A673 (cell line): ENCODE measurements around the gene FAM162B. TPM values are rescaled to one million over a fixed set of nuclear protein-coding genes. Genes with fewer than 3 reads are reported as not detected.

Experiments
- BruUV-seq: library from RNA; stranded (reverse); fragments of 400-500 nt; replicated peaks from 2 replicates; lab custom pipeline; 2021; lab: Mats Ljungman, UMichigan
- CTCF ChIA-PET: fragments of 300-600 bp; sonication (Branson Sonifier 250); formaldehyde crosslinking; loops from one replicate; lab custom pipeline; 2022; ENCODE audit warnings: antibody characterized with exemption; lab: Charles Lee
- POLR2A ChIA-PET: fragments of 300-600 bp; sonication (Branson Sonifier 250); formaldehyde crosslinking; loops from one replicate; lab custom pipeline; 2022; ENCODE audit warnings: antibody characterized with exemption; ENCODE audit not compliant: low non-redundant PET; lab: Charles Lee
- DNase-seq: peaks from one replicate; pipeline ENCODE4 v3.0.0-alpha.2; 2015; ENCODE audit warnings: low spot score
- H3K27ac ChIP-seq: fragments of 200-600 bp; sonication (generic); 2 replicates; pipeline ENCODE4 v1.5.1; 2016; ENCODE audit warnings: mixed run types, low read depth, mild to moderate bottlenecking, mixed read lengths, antibody characterized with exemption, low read length; ENCODE audit not compliant: poor library complexity, severe bottlenecking
- H3K27me3 ChIP-seq: fragments of 200-600 bp; sonication (generic); replicated peaks from 2 replicates; pipeline ENCODE4 v1.6.1; 2017; ENCODE audit warnings: mixed run types, low read depth, mild to moderate bottlenecking, mixed read lengths, antibody characterized with exemption, low read length; ENCODE audit not compliant: insufficient read depth, poor library complexity
- H3K36me3 ChIP-seq: fragments of 200-600 bp; sonication (generic); 2 replicates; pipeline ENCODE4 v1.6.1; 2016; ENCODE audit warnings: mixed run types, mild to moderate bottlenecking, mixed read lengths, antibody characterized with exemption, low read length; ENCODE audit not compliant: insufficient read depth, poor library complexity, severe bottlenecking
- H3K4me1 ChIP-seq: fragments of 200-600 bp; sonication (generic); 2 replicates; pipeline ENCODE4 v1.6.1; 2017; ENCODE audit warnings: mixed run types, mild to moderate bottlenecking, mixed read lengths, antibody characterized with exemption, low read length; ENCODE audit not compliant: insufficient read depth, poor library complexity, severe bottlenecking
- H3K4me3 ChIP-seq: fragments of 200-600 bp; sonication (generic); 2 replicates; pipeline ENCODE4 v1.5.1; 2016; ENCODE audit warnings: low read depth, mixed run types, mild to moderate bottlenecking, mixed read lengths, low read length; ENCODE audit not compliant: poor library complexity, severe bottlenecking
- H3K9me3 ChIP-seq: fragments of 200-600 bp; sonication (generic); 2 replicates; pipeline ENCODE4 v1.6.1; 2016; ENCODE audit warnings: mixed run types, low read depth, mild to moderate bottlenecking, mixed read lengths, antibody characterized with exemption, low read length; ENCODE audit not compliant: poor library complexity, severe bottlenecking
- CTCF ChIP-seq: fragments of 300-800, 200-600 bp; sonication (generic); conservative IDR thresholded peaks from 2 replicates; pipeline ENCODE4 v1.5.1; 2017; ENCODE audit warnings: low read depth, mild to moderate bottlenecking, antibody characterized with exemption, low read length, moderate library complexity, mixed read lengths
- EZH2 ChIP-seq: fragments of 200-600 bp; sonication (generic); IDR thresholded peaks from 2 replicates; pipeline ENCODE4 v1.6.1; 2017; ENCODE audit warnings: borderline replicate concordance, low read depth, mild to moderate bottlenecking, mixed read lengths, antibody characterized with exemption, low read length; ENCODE audit not compliant: poor library complexity, severe bottlenecking
- intact Hi-C: fragments of 100-400 bp; cut with micrococcal nuclease; formaldehyde crosslinking; loops from one replicate; pipeline ENCODE4 v1.10.0; 2022; ENCODE audit not compliant: unreplicated experiment
- total RNA-seq: library from RNA; stranded (reverse); gene quantifications from 2 replicates; pipeline ENCODE4 v1.2.3, GENCODE V29; 2021

Gene FAM162B
- total RNA-seq, 1 experiment from 2014 or later = 0.97 TPM

GRCh38 chr6:116772450-116772849 is 6.9 kb upstream of the FAM162B start:
- peaks cover 3% of the 10 kb centered on the region for H3K27me3 ChIP-seq
- CTCF ChIA-PET = no interaction called here

GRCh38 chr6:116767715-116768114 is 2.2 kb upstream of the FAM162B start:
- DNase-seq = no peak
- Histone ChIP-seq H3K27ac (no peak overlapping the region), H3K36me3 (no peaks in the 10 kb centered on the region), H3K4me3 (no peak overlapping the region), H3K27me3 (peaks cover under 1% of the 10 kb centered on the region), H3K4me1 (peaks cover 8% of the 10 kb centered on the region), H3K9me3 (no peaks in the 10 kb centered on the region)
- intact Hi-C loops = no loop called here
- ChIA-PET CTCF (no interaction called here), POLR2A (no interaction called here)
- BruUV-seq = no TSS peak
- TF ChIP-seq EZH2 (no peak), CTCF (no peak)

More at GRCh38 chr6:116772450-116772849, 6.9 kb upstream of the FAM162B start:
- intact Hi-C loops = no loop called here
- no peak overlapping the region for H3K4me3 ChIP-seq
- H3K36me3 ChIP-seq = no peaks in the 10 kb centered on the region
- no peak overlapping the region for H3K27ac ChIP-seq
- TF ChIP-seq CTCF = no peak
- no peak for TF ChIP-seq EZH2
- no peaks in the 10 kb centered on the region for H3K9me3 ChIP-seq
- BruUV-seq = no TSS peak
- H3K4me1 ChIP-seq = no peaks in the 10 kb centered on the region
- DNase-seq = no peak
- POLR2A ChIA-PET = no interaction called here

GRCh38 chr6:116766506-116767176 is 1.1 kb upstream of the FAM162B start:
- H3K4me3 ChIP-seq = no peak overlapping the region
- no TSS peak for BruUV-seq
- intact Hi-C loops = no loop called here
- no peaks in the 10 kb centered on the region for H3K36me3 ChIP-seq
- ChIA-PET POLR2A (no interaction called here), CTCF (interaction anchor here (0.7 kb wide), 1 partner anchor 14 kb away, joined by 3 read pairs; no protein-coding TSS in a partner anchor)
- no peaks in the 10 kb centered on the region for H3K27me3 ChIP-seq
- no peaks in the 10 kb centered on the region for H3K9me3 ChIP-seq
- H3K27ac ChIP-seq = no peak overlapping the region
- TF ChIP-seq CTCF (no peak), EZH2 (no peak)
- H3K4me1 ChIP-seq = peaks cover 8% of the 10 kb centered on the region
- DNase-seq = no peak
